22Rv1 (cell line): ENCODE measurements around the gene FTL.

Experiments
- CTCF ChIP-seq: fragments of 450-650 bp; IDR thresholded peaks from 2 replicates; pipeline ENCODE4 v1.5.1; 2017; ENCODE audit warnings: mild to moderate bottlenecking
- ZFX ChIP-seq: fragments of 450-650 bp; IDR thresholded peaks from 2 replicates; pipeline ENCODE4 v1.6.1; 2017; ENCODE audit warnings: antibody characterized with exemption, borderline replicate concordance

- TF ChIP-seq CTCF (no peak), ZFX (no peak)
Observed at GRCh38 chr19:49014123-49014869, 49.2 kb downstream of the FTL start.
